ENCODE results near the gene SLC7A6.

Gene SLC7A6

DNA sequence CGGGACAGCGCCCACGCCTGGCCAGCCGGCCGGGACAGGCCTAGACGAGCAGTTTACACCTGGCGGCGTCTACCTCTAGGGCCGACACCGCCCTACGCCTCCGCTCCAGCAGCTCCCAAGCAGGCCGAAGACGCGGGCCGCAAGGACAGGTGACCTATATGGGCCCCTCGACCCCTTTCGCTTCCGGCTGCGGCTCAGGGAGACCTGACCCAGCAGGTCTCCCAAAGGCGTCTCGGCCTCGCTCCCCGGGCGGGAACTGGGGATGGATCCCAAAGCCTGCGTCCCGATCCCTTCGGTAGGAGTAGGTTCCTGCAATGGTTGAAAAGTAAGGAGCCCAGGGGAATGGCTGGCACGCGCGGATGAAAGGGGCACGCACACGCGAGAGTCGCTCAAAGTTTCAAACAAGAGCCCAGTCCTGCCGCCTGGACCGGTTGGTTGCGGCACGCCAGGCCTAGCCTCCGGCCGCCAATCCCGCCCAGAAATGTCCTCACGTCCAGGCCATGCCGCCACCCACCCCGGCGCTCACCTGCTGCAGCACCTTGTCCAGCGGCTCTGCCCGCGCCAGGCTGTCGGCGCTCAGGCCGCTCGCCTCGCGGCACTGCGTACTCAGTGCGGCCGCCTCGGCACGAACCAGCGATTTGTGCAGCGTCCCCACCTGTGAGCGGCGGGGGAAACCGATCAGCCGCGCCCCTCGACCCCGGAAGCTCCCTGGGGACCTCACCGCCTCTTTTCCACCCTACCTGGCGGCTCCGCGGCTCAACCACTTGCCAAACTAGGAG, 29.0 kb upstream of the SLC7A6 start:
- DNase-seq: no peak

DNA sequence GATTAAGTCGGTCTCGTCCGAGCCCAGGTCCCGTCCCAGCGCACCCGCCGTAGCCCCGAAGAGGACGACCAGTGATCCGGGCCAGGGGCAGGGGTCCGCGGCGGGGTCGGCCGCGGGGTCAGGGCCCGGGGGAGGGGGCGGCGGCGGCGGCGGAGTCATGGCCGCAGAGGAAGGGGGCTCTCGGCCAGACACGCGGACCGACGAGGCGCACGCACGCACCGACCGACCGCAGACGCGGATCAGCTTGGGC, 28.5 kb upstream of the SLC7A6 start, which contains the start of gene ESRP2:
Gene ESRP2, minus strand, starts transcription at position 241 of the 250 bp plus-strand sequence. Its CDS starts 82 bp downstream, at position 159.
- DNase-seq: no peak

- no peak for DNase-seq
Observed at GRCh38 chr16:68236137-68236825, 28.0 kb upstream of the SLC7A6 start.

GRCh38 chr16:68236826-68237242, 27.5 kb upstream of the SLC7A6 start:
- no peak for DNase-seq

DNA sequence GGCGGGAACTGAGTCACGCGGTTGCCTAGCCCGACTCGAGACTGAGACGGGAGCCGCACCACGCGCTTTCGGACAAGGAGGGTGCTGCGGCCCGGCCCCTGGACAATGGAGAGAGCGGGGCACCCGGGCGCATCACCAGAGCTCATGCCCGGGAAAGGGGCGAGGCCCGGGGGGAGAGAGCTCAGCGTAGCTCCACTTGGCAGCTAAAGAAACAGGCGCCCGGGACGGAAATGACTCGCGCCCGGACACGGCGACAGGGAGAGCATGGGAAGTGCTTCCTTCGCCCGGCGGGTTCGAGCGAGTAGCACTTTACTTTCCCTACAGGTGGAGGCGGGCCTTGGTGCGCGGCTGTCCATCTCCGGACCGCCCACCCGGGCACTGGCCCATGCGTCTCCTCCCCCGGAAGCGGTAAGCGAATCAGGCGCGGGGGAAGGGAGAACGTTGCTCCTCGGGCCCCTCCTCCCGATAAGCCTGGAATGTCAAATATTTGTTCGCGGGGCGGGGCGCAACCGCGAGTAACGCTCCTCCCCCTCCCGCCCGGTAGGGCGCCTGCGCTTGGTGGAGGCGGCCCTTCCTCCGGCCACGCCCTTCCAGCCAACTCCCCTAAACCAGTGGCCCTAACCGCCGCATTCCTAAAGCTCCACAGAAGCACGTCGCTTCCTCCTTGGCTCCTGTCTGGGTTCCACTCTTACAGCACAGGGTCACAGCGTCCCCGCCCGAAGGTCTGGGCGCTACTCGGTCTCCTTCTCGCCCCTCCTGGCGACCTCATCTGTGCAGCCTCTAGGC, 26.9 kb upstream of the SLC7A6 start:
- peak; percentile 98 for DNase-seq

GRCh38 chr16:68238029-68238345, 26.3 kb upstream of the SLC7A6 start:
- DNase-seq: no peak

DNA sequence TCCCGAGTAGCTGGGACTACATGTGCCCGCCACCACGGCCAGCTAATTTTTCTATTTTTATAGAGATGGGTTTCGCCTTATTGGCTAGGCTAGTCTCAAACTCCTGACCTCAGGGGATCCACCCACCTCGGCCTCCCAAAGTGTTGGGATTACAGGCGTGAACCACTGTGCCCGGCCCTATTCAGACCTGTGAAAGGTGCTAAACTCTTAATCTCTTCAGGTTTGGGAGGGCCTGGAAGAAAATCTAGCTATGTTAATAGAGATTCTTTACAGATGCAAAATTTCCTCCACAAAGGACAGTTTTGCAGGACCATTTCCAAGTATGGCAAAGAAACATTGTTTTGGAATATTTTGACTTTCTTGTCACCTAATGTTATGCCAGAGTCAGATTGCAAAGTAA, 22.2 kb upstream of the SLC7A6 start:
- DNase-seq: no peak

DNA sequence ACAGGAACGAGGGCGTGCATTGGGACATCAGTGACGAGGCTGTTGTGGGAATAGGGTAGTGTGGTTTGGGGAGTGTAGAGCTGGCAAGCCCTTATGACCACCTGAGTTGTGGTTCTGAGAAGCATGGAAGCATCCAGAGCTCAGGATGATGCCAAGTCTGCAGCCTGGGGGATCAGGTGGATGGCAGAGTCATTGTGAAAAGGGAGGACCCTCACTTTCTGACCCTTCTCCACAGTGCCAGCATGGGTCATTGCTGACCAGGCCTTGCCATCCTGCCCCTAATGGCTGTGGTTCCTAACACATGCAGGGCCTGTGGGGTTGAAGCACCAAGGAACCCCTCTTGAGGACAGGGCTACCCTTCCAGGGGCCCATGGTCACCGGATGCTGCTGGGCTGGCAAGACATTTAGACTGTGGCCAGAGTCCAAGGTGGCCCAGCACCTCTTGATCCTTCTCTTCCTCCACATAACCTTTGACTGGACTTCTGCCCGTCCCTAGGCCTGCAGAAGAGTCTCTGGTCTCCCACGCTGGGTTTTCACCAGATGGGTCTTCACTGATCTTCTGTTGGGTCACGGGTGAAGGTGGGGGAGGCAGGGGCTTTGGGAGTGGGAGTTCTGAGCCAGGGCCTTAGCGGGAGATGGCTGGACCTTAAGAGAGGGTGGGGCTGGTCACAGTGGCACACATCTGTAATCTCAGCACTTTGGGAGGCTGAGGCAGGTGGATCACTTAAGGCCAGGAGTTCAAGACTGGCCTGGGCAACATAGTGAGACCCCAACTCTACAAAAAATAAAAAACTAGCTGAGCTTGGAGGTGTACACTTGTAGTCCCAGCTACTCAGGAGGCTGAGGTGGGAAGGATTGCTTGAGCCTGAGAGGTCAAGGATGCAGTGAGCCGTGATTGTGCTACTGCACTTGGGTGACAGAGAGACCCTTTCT, 21.1 kb upstream of the SLC7A6 start:
- DNase-seq: no peak

GRCh38 chr16:68244481-68244902, 19.8 kb upstream of the SLC7A6 start:
- DNase-seq: no peak

DNA sequence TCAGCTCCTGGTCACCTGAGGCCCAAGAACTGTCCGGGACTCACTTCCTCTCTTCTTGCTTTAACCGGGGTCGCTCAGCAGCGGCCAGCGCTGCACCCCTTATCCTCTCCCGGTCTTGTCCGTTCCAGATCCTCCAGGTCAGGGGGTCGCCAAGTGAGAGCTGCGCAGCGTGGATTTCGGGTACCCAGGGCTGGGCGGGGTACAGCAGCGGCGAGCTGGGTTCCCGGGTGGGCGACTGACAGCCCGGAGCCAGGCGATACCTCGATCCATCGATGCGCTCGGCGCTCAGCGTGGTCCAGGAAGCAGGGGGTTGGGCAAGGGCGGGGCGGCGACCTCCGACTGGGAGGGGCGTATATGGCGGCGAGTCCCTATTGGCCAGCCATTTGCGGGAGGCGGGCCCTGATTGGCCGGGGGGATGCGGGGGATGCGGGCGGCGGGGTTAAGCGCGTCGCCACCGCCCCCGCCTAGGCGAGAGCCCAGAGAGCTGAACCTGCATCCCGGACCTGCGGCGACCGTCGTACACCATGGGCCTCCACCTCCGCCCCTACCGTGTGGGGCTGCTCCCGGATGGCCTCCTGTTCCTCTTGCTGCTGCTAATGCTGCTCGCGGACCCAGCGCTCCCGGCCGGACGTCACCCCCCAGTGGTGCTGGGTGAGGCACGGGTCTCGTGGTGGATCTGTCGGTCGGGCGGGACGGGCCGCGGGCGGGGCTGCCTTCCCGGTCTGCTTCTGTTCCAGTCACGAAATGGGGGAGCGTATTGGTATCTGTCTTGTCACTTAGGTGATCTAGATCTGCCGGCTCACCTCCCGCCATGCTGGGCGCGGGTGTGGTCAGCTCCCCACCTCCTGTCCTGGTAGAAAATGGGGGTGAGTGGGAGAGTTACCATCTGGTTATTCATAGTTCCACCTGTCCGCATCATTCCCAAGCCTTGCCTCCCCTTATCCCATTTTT, 19.1 kb upstream of the SLC7A6 start, which contains the start of gene PLA2G15:
Gene PLA2G15, plus strand, starts transcription at position 471 of the 951 bp plus-strand sequence. Its CDS starts 54 bp downstream, at position 525.
- DNase-seq: peak; percentile 97

DNA sequence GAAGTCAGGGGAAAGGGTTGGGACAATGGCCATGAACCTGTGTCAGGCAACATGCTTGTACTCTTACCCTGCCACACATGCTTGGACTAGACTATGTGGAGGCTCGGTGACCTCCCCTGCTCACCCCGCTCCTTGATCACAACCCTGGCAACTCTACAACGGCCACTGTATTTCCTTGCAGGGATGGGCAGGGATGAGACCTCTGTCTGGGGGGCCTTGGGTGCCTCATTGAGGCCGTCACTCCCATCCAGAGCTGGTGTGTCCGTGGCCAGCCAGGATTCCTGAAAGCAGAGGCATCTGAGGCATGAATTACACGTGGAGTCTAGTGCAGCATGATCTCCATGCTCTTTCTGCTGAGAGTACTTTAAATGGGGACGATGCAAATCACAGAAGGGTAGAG, 18.2 kb upstream of the SLC7A6 start:
- DNase-seq: no peak

GRCh38 chr16:68246666-68247065, 17.7 kb upstream of the SLC7A6 start:
- no peak for DNase-seq

- no peak for DNase-seq
Observed at GRCh38 chr16:68247400-68247799, 16.9 kb upstream of the SLC7A6 start.

DNA sequence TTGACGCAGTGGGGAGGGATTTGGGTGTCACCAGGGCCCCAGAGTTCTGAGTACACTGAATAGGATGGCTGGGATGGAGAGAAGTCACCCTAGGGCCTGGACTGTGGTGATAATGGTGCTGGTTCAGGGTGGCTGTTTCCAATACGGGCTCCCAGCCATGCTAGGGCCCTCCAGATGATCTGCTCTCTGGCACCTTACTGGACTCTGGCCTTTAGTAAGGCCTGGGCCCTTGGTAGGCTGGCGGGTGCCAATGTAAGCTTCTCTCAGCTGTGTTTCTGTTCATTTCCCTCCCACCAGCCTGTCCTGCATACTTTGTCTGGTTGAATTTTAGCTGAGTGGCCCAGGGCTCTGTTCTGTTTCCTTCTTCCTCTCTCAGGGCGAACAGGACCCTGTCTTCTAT, 16.4 kb upstream of the SLC7A6 start:
- no peak for DNase-seq

DNA sequence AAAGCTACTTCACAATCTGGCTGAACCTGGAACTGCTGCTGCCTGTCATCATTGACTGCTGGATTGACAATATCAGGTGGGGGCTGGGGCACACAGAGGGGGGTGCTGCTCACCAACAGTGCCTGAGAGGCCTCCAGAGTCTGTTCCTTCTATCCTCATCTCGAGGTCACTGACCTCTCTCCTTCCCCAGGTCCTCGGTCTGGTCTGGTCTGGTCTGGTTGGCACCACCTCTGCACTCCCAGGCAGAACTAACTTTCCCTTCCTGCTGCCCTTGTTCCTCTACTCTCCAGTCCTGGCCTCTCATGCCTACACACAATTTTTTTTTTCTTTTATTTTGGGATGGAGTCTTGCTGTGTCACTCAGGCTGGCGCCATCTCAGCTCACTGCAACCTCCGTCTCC, 15.0 kb upstream of the SLC7A6 start:
- no peak for DNase-seq

- no peak for DNase-seq
Observed at GRCh38 chr16:68250951-68251350, 13.4 kb upstream of the SLC7A6 start.

DNA sequence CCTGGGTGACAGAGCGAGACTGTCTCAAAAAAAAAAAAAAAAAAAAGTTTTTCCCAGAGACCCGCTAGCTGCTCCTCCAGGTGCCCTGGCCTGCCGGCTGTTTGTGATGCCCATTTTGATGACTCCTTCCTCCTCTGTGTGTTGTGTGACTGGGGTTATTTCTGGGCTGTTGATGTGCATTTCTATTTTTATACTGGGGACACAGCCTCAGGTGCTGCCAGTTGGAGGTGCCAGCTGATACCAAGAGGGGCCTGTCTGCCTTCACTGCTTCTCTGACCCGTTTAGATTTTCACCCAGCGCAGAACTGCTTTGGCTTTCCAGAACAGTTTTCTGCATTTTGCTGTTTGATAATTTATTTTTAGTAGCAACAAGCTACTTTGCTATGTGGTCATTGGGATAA, 12.5 kb upstream of the SLC7A6 start:
- DNase-seq: no peak

- DNase-seq: no peak
Observed at GRCh38 chr16:68252383-68252782, 11.9 kb upstream of the SLC7A6 start.

- DNase-seq: no peak
Observed at GRCh38 chr16:68253721-68254120, 10.6 kb upstream of the SLC7A6 start.

DNA sequence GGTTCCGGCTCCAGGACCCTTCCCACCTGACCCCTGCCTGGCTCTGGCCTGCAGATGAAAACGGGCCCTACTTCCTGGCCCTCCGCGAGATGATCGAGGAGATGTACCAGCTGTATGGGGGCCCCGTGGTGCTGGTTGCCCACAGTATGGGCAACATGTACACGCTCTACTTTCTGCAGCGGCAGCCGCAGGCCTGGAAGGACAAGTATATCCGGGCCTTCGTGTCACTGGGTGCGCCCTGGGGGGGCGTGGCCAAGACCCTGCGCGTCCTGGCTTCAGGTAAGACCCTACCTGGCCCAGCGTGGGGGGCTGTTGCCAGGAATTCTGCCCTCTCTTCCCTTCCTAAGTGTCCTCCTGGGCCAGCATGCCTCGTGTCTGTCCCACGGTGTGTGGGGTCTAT, 8.6 kb upstream of the SLC7A6 start:
- DNase-seq: no peak

GRCh38 chr16:68257251-68257905, 6.9 kb upstream of the SLC7A6 start:
- no peak for DNase-seq

Data from left hindlimb (tissue), 1 donor.